Glutamatergic neuron (in vitro differentiated cells): ENCODE measurements around the gene GUCA2A. TPM values are rescaled to one million over a fixed set of nuclear protein-coding genes. Genes with fewer than 3 reads are reported as not detected.

ENCODE experiments used
- DNase-seq: peaks from one replicate; pipeline ENCODE4 v3.0.0; 2022
- H3K27ac Mint-ChIP-seq: one replicate; pipeline ENCODE4 v1.8.0; 2020; ENCODE audit warnings: mild to moderate bottlenecking, mixed read lengths, inconsistent platforms; ENCODE audit not compliant: unreplicated experiment
- H3K27me3 Mint-ChIP-seq: one replicate; pipeline ENCODE4 v1.8.0; 2020; ENCODE audit warnings: mild to moderate bottlenecking, moderate library complexity, mixed read lengths, inconsistent platforms; ENCODE audit not compliant: unreplicated experiment
- H3K36me3 Mint-ChIP-seq: one replicate; pipeline ENCODE4 v1.8.0; 2020; ENCODE audit warnings: mild to moderate bottlenecking, mixed read lengths, inconsistent platforms; ENCODE audit not compliant: unreplicated experiment
- H3K4me1 Mint-ChIP-seq: one replicate; pipeline ENCODE4 v1.8.0; 2020; ENCODE audit warnings: mild to moderate bottlenecking, low read depth, mixed read lengths, inconsistent platforms; ENCODE audit not compliant: unreplicated experiment
- H3K4me3 Mint-ChIP-seq: one replicate; pipeline ENCODE4 v1.8.0; 2020; ENCODE audit warnings: mild to moderate bottlenecking, mixed read lengths, inconsistent platforms; ENCODE audit not compliant: unreplicated experiment
- H3K9me3 Mint-ChIP-seq: one replicate; pipeline ENCODE4 v1.8.0; 2020; ENCODE audit warnings: mild to moderate bottlenecking, moderate library complexity, mixed read lengths, inconsistent platforms; ENCODE audit not compliant: unreplicated experiment
- CTCF ChIP-seq: fragments of 200-600 bp; sonication (generic); IDR thresholded peaks from one replicate; pipeline ENCODE4 v1.5.0; 2021; ENCODE audit not compliant: partially characterized antibody, unreplicated experiment
- total RNA-seq: library from RNA; stranded (reverse); fragmentation: NEBNext Ultra II Directional; extraction: Animal tissue kit (Norgen Biotek cat#: 25700); gene quantifications from one replicate; pipeline ENCODE4 v1.2.1, GENCODE V29; 2021; ENCODE audit not compliant: unreplicated experiment

Gene GUCA2A
- total RNA-seq, 1 donor from 2014 or later: not detected

GRCh38 chr1:42163536-42164503, 725 bp downstream of the GUCA2A start:
- no peak for TF ChIP-seq CTCF
- H3K4me1 Mint-ChIP-seq: peaks cover 4% of the 10 kb centered on the region
- H3K4me3 Mint-ChIP-seq: no peak overlapping the region
- peaks cover 9% of the 10 kb centered on the region for H3K27me3 Mint-ChIP-seq
- no peak overlapping the region for H3K27ac Mint-ChIP-seq
- peaks cover 13% of the 10 kb centered on the region for H3K36me3 Mint-ChIP-seq
- no peak for DNase-seq
- H3K9me3 Mint-ChIP-seq: peaks cover 16% of the 10 kb centered on the region

- Mint-ChIP-seq H3K27me3 (peaks cover 9% of the 10 kb centered on the region), H3K4me1 (peaks cover 4% of the 10 kb centered on the region), H3K27ac (no peak overlapping the region), H3K4me3 (no peak overlapping the region), H3K36me3 (peaks cover 13% of the 10 kb centered on the region), H3K9me3 (peaks cover 16% of the 10 kb centered on the region)
- no peak for DNase-seq
- no peak for TF ChIP-seq CTCF
These were observed 1.4 kb downstream of the GUCA2A start for GRCh38 chr1:42163114-42163513.

- Mint-ChIP-seq H3K27ac (no peak overlapping the region), H3K9me3 (peaks cover 19% of the 10 kb centered on the region), H3K27me3 (peaks cover 9% of the 10 kb centered on the region), H3K4me3 (no peak overlapping the region), H3K4me1 (peaks cover 4% of the 10 kb centered on the region), H3K36me3 (peaks cover 13% of the 10 kb centered on the region)
- no peak for TF ChIP-seq CTCF
- DNase-seq: no peak
These were observed 2.4 kb downstream of the GUCA2A start for GRCh38 chr1:42162181-42162580.

GRCh38 chr1:42158189-42158588, 6.4 kb downstream of the GUCA2A start:
- no peaks in the 10 kb centered on the region for H3K4me1 Mint-ChIP-seq
- no peak overlapping the region for H3K4me3 Mint-ChIP-seq
- no peak for TF ChIP-seq CTCF
- peaks cover 13% of the 10 kb centered on the region for H3K36me3 Mint-ChIP-seq
- peaks cover 14% of the 10 kb centered on the region for H3K9me3 Mint-ChIP-seq
- DNase-seq: no peak
- no peak overlapping the region for H3K27ac Mint-ChIP-seq
- peaks cover 6% of the 10 kb centered on the region for H3K27me3 Mint-ChIP-seq

- no peak for TF ChIP-seq CTCF
- H3K4me3 Mint-ChIP-seq: no peak overlapping the region
- H3K27ac Mint-ChIP-seq: no peak overlapping the region
- no peak for DNase-seq
- no peaks in the 10 kb centered on the region for H3K4me1 Mint-ChIP-seq
- peaks cover 13% of the 10 kb centered on the region for H3K36me3 Mint-ChIP-seq
- peaks cover 6% of the 10 kb centered on the region for H3K27me3 Mint-ChIP-seq
- H3K9me3 Mint-ChIP-seq: peaks cover 10% of the 10 kb centered on the region
These were observed 6.9 kb downstream of the GUCA2A start for GRCh38 chr1:42157667-42158066.
